GM12878 (cell line): Measurements from ENCODE around the gene SPPL2B. TPM values are rescaled to one million over a fixed set of nuclear protein-coding genes. Genes with fewer than 3 reads are reported as not detected.

ENCODE experiments used
- ATAC-seq: fragments of 200-7000 bp; cut with Tn5 transposase; 3 replicates; pipeline ENCODE4 v1.9.1; 2020; ENCODE audit warnings: mild to moderate bottlenecking, moderate library complexity
- BruUV-seq: library from RNA; stranded (reverse); fragments of 400-500 nt; replicated peaks from 2 replicates; lab custom pipeline; 2021; lab: Mats Ljungman, UMichigan
- CTCF ChIA-PET: fragments of 300-600 bp; sonication (Branson Sonifier 250); formaldehyde crosslinking; extraction: SDS; loops from one replicate; lab custom pipeline; 2021; ENCODE audit warnings: inconsistent platforms; lab: Yijun Ruan, JAX
- POLR2A ChIA-PET: fragments of 350-600 bp; formaldehyde crosslinking; extraction: SDS; loops from one replicate; lab custom pipeline; 2021; ENCODE audit warnings: inconsistent platforms; lab: Charles Lee
- RAD21 ChIA-PET: fragments of 300-600 bp; sonication (Branson Sonifier 250); formaldehyde crosslinking; loops from one replicate; lab custom pipeline; 2023; ENCODE audit warnings: antibody characterized with exemption; ENCODE audit not compliant: unreplicated experiment; lab: Charles Lee
- SMC1A ChIA-PET: fragments of 300-600 bp; sonication (Branson Sonifier 250); formaldehyde crosslinking; loops from one replicate; lab custom pipeline; 2023; ENCODE audit not compliant: unreplicated experiment, uncharacterized antibody; lab: Charles Lee
- DNase-seq: peaks from one replicate; pipeline ENCODE4 v3.0.0-alpha.2; 2011; ENCODE audit warnings: low read depth, low spot score
- FAIRE-seq: peaks from 3 replicates; lab custom pipeline; 2011; peaks lifted over from hg19 to GRCh38; lab: Jason Lieb, UNC
- H2AFZ ChIP-seq: 2 replicates; pipeline ENCODE4 v1.6.0; 2011; ENCODE audit warnings: low read depth, low read length, control low read depth; ENCODE audit not compliant: control insufficient read depth
- H3K27ac ChIP-seq: 2 replicates; pipeline ENCODE4 v1.5.1; 2011; ENCODE audit warnings: control low read depth; ENCODE audit not compliant: control insufficient read depth, insufficient read depth
- H3K27me3 ChIP-seq, 2 experiments: replicated peaks in 1 of 2; 2 replicates each; pipeline versions ENCODE4 v1.6.0 to v1.6.1; 2011; ENCODE audit warnings: low read length in 1 of 2; ENCODE audit not compliant: control insufficient read depth in 2 of 2, insufficient read depth in 2 of 2
- H3K36me3 ChIP-seq, 2 experiments: 2 replicates each; pipeline ENCODE4 v1.5.1; 2011; ENCODE audit warnings: low read length in 1 of 2; ENCODE audit not compliant: control insufficient read depth in 2 of 2, insufficient read depth in 2 of 2
- H3K4me1 ChIP-seq: 2 replicates; pipeline ENCODE4 v1.6.1; 2011; ENCODE audit warnings: mild to moderate bottlenecking, low read length, moderate library complexity, mixed read lengths; ENCODE audit not compliant: control insufficient read depth, insufficient read depth
- H3K4me2 ChIP-seq: 2 replicates; pipeline ENCODE4 v1.6.0; 2011; ENCODE audit warnings: control low read depth; ENCODE audit not compliant: control insufficient read depth, insufficient read depth
- H3K4me3 ChIP-seq: fragments of 200-600 bp; sonication (generic); 2 replicates; pipeline ENCODE4 v1.5.1; 2016
- H3K79me2 ChIP-seq: 2 replicates; pipeline ENCODE4 v1.6.0; 2011; ENCODE audit warnings: low read length; ENCODE audit not compliant: control insufficient read depth, insufficient read depth
- H3K9ac ChIP-seq: 2 replicates; pipeline ENCODE4 v1.8.0; 2011; ENCODE audit warnings: low read length, control low read depth, mixed read lengths; ENCODE audit not compliant: control insufficient read depth, insufficient read depth
- H3K9me3 ChIP-seq: replicated peaks from 3 replicates; pipeline ENCODE4 v1.5.1; 2011; ENCODE audit warnings: mild to moderate bottlenecking, low read length; ENCODE audit not compliant: control insufficient read depth, insufficient read depth
- H4K20me1 ChIP-seq: 2 replicates; pipeline ENCODE4 v1.6.0; 2011; ENCODE audit not compliant: control insufficient read depth, insufficient read depth
- CHD2 ChIP-seq: IDR thresholded peaks from 2 replicates; pipeline ENCODE4 v1.6.1; 2011; ENCODE audit warnings: low read depth, low read length, improper control_type of control experiment, borderline replicate concordance
- EED ChIP-seq: sonication (generic); IDR thresholded peaks from 2 replicates; pipeline ENCODE4 v1.6.1; 2016; ENCODE audit warnings: antibody characterized with exemption, low read depth
- ETV6 ChIP-seq, 2 experiments: fragments of 450-650 bp in 1 of 2; IDR thresholded peaks in 1 of 2; conservative IDR thresholded peaks in 1 of 2; 2 replicates each; pipeline ENCODE4 v1.6.1; 2014; ENCODE audit warnings: antibody characterized with exemption in 1 of 2, borderline replicate concordance in 1 of 2, low read depth in 1 of 2, mild to moderate bottlenecking in 1 of 2, moderate library complexity in 1 of 2
- FOS ChIP-seq: IDR thresholded peaks from 3 replicates; pipeline ENCODE4 v1.6.1; 2011; ENCODE audit warnings: borderline replicate concordance; ENCODE audit not compliant: insufficient read length; ENCODE audit errors: extremely low read depth
- JUND ChIP-seq: IDR thresholded peaks from 2 replicates; pipeline ENCODE4 v1.6.1; 2012; ENCODE audit warnings: low read depth, mild to moderate bottlenecking, low read length, improper control_type of control experiment, moderate library complexity
- MTA3 ChIP-seq: IDR thresholded peaks from 2 replicates; pipeline ENCODE4 v1.6.1; 2012; ENCODE audit warnings: low read length, inconsistent platforms, borderline replicate concordance
- POLR2AphosphoS5 ChIP-seq: IDR thresholded peaks from 2 replicates; pipeline ENCODE4 v1.6.1; 2011; ENCODE audit warnings: mild to moderate bottlenecking, low read length, inconsistent platforms
- RUNX3 ChIP-seq: IDR thresholded peaks from 2 replicates; pipeline ENCODE4 v1.6.1; 2012; ENCODE audit warnings: low read length, inconsistent platforms
- SIX5 ChIP-seq: IDR thresholded peaks from 2 replicates; pipeline ENCODE4 v1.6.1; 2011; ENCODE audit warnings: mild to moderate bottlenecking, low read depth, low read length, moderate library complexity; ENCODE audit not compliant: severe bottlenecking
- TBL1XR1 ChIP-seq: IDR thresholded peaks from 2 replicates; pipeline ENCODE4 v1.6.1; 2012; ENCODE audit warnings: low read depth, low read length, improper control_type of control experiment
- TCF12 ChIP-seq: IDR thresholded peaks from 2 replicates; pipeline ENCODE4 v1.6.1; 2011; ENCODE audit warnings: low read depth, mild to moderate bottlenecking, low read length
- ZSCAN29 ChIP-seq: fragments of 450-650 bp; IDR thresholded peaks from 2 replicates; pipeline ENCODE4 v1.6.1; 2017; ENCODE audit warnings: mild to moderate bottlenecking, moderate library complexity
- WGBS: methylation state at CpG from one replicate; pipeline ENCODE4 v1.1.6; 2016; ENCODE audit warnings: low lambda C conversion rate; ENCODE audit not compliant: insufficient replicate concordance, insufficient coverage; ENCODE audit errors: missing lambda C conversion rate; 5-methylcytosine and 5-hydroxymethylcytosine counted together
- in situ Hi-C: fragments of 300-500 bp; cut with MboI; formaldehyde crosslinking; loops from 9 replicates; pipeline ENCODE4 v1.14.3; 2018; ENCODE audit warnings: mixed read lengths
- intact Hi-C: fragments of 100-400 bp; cut with micrococcal nuclease; formaldehyde crosslinking; loops from one replicate; pipeline ENCODE4 v1.14.2; 2022; ENCODE audit not compliant: unreplicated experiment
- polyA plus RNA-seq, 11 experiments: library from polyadenylated mRNA; depleted of rRNA in 4 of 11; unstranded in 6 of 11; stranded (reverse) in 5 of 11; fragments of >200 nt; fragmentation: Nextera tagmentation in 4 of 11; fragmentation: Illumina TruSeq in 1 of 11; extraction: Ambion mirVana in 4 of 11; extraction: Trizol in 1 of 11; gene quantifications; 1 replicate in 1 of 11; 2 replicates in 10 of 11; pipeline versions ENCODE4 v1.2.1 to v1.2.3, GENCODE V29; 2011 to 2016; ENCODE audit warnings: inconsistent platforms in 2 of 11, missing spikeins in 2 of 11, low read depth in 1 of 11
- total RNA-seq, 4 experiments: library from RNA; depleted of rRNA in 3 of 4; stranded (reverse); fragments of >200 nt in 3 of 4; fragmentation: Illumina TruSeq in 1 of 4; extraction: Trizol in 1 of 4; gene quantifications; 2 replicates each; pipeline versions ENCODE4 v1.2.1 to v1.2.3, GENCODE V29; 2013 to 2021
- TF ChIP-seq, protein P1 (sequence below): IDR thresholded peaks from 2 replicates; pipeline ENCODE4 v1.6.1; 2012; ENCODE audit warnings: low read depth, low read length, improper control_type of control experiment
- TF ChIP-seq, protein P2 (sequence below): fragments of 450-650 bp; formaldehyde crosslinking; IDR thresholded peaks from 2 replicates; pipeline ENCODE4 v1.5.0; 2022; ENCODE audit warnings: mild to moderate bottlenecking, missing genetic modification characterization
- TF ChIP-seq, protein P3 (sequence below): fragments of 450-650 bp; conservative IDR thresholded peaks from 2 replicates; pipeline ENCODE4 v1.6.1; 2017; ENCODE audit warnings: mild to moderate bottlenecking, moderate library complexity

SPPL2B gene
- total and polyA plus RNA-seq, 10 of the 15 experiments (the other 5 are each of a cell fraction or from before 2014, with no cell fraction given), result 0.29 to 56.5 (median 18.3) TPM

DNA sequence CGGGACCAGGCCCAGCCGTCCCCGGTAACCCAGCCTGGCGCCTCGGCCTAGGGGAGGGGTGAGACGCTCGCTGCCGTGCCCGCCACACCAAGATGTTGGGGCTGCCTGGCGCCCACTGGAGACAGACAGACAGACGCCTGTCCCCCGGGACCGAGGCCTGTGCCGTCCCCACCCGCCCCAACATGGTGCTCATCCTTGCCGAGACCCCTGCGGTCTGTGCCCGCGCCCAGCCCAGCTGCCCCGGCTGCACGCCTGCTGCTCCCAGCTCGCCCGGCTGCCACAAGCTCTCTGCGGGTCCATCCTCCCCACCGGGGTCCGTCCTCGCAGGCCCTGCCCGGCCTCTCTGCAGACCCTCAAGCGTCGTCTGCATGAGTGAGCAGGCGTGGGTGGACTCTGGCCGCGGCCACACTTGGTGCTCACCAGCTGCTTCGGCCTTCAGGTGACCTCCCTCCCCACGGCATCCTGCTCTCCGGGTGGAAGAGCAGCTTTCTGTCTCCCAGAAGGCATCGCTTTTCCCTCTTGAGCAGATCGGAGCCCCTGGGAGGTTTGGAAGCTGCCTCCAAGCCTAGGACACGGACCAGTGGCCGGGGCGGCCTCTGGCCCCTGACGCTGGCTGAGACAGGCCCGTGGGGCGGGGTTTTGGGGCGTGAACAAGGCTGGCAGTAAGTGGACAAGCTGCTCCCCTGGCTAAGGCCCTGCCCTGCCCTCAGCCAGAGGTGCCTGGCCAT lies 24.8 kb downstream of the SPPL2B start (continued):
- TF ChIP-seq, protein P1, sequence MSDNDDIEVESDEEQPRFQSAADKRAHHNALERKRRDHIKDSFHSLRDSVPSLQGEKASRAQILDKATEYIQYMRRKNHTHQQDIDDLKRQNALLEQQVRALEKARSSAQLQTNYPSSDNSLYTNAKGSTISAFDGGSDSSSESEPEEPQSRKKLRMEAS, result no peak
- TF ChIP-seq RUNX3, result no peak
- TF ChIP-seq, protein P2, sequence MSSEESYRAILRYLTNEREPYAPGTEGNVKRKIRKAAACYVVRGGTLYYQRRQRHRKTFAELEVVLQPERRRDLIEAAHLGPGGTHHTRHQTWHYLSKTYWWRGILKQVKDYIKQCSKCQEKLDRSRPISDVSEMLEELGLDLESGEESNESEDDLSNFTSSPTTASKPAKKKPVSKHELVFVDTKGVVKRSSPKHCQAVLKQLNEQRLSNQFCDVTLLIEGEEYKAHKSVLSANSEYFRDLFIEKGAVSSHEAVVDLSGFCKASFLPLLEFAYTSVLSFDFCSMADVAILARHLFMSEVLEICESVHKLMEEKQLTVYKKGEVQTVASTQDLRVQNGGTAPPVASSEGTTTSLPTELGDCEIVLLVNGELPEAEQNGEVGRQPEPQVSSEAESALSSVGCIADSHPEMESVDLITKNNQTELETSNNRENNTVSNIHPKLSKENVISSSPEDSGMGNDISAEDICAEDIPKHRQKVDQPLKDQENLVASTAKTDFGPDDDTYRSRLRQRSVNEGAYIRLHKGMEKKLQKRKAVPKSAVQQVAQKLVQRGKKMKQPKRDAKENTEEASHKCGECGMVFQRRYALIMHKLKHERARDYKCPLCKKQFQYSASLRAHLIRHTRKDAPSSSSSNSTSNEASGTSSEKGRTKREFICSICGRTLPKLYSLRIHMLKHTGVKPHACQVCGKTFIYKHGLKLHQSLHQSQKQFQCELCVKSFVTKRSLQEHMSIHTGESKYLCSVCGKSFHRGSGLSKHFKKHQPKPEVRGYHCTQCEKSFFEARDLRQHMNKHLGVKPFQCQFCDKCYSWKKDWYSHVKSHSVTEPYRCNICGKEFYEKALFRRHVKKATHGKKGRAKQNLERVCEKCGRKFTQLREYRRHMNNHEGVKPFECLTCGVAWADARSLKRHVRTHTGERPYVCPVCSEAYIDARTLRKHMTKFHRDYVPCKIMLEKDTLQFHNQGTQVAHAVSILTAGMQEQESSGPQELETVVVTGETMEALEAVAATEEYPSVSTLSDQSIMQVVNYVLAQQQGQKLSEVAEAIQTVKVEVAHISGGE, result no peak
- TF ChIP-seq MTA3, result no peak
- TF ChIP-seq CHD2, result no peak
- TF ChIP-seq, all 136 proteins: peak for 0

DNA sequence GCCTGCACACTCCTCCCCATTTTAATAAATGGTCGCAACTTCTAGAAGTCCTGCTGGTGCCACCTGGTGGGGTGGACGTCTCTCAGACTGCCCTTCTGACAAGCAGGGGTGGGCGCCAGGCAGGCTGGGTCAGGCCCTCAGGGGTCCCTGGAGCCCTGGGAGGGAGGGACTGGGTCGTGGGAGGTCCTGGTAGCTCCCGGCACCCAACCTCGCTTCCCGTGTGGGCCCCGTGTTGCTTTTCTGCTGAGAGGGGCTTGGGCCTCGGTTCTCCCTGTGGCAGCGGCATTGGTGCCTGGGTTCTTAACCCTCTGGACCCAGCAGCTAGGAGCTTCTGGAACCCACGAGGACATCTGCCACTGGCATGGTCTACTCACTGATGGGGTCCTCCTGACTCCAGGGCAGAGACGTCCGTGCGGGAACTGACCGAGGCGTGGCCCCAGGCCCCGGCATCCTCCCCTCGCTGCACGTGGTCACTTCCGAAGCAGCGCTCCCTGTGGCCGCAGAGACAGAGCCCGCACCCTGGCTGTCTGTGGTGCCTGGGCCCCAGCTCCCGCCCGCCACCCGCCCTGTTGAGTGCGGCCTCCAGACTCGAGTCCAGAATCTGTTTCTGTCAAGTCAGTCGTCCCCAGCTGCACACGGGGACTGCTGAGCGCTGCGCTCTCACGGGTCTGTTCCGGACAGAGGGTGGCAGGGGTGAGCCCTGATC lies 25.6 kb downstream of the SPPL2B start:
- RAD21 ChIA-PET, result no interaction called here
- Histone ChIP-seq H3K9me3 (no peaks in the 10 kb centered on the region; the same call in 2 of the 3 replicates), H4K20me1 (no peaks in the 10 kb centered on the region), H3K4me1 (no peaks in the 10 kb centered on the region), H2AFZ (no peak overlapping the region), H3K36me3 (no peaks in the 10 kb centered on the region), H3K27ac (no peak overlapping the region)
- no TSS peak for BruUV-seq
- ATAC-seq (no peak), FAIRE-seq (no peak)
- no peak for TF ChIP-seq ETV6 (conservative IDR thresholded peaks at IDR 0.05 in 1 of 2, IDR thresholded peaks at IDR 0.05 in 1 of 2; ENCODE audit: borderline replicate concordance in 1 of 2, low read depth in 1 of 2)
- no peak for TF ChIP-seq JUND
- no peak for TF ChIP-seq FOS
- TF ChIP-seq, protein P3, sequence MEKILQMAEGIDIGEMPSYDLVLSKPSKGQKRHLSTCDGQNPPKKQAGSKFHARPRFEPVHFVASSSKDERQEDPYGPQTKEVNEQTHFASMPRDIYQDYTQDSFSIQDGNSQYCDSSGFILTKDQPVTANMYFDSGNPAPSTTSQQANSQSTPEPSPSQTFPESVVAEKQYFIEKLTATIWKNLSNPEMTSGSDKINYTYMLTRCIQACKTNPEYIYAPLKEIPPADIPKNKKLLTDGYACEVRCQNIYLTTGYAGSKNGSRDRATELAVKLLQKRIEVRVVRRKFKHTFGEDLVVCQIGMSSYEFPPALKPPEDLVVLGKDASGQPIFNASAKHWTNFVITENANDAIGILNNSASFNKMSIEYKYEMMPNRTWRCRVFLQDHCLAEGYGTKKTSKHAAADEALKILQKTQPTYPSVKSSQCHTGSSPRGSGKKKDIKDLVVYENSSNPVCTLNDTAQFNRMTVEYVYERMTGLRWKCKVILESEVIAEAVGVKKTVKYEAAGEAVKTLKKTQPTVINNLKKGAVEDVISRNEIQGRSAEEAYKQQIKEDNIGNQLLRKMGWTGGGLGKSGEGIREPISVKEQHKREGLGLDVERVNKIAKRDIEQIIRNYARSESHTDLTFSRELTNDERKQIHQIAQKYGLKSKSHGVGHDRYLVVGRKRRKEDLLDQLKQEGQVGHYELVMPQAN, result no peak
- no peak for TF ChIP-seq EED
- TF ChIP-seq CHD2, result no peak
- TF ChIP-seq TBL1XR1, result no peak
- TF ChIP-seq POLR2AphosphoS5, result no peak
- TF ChIP-seq SIX5, result no peak
- TF ChIP-seq ZSCAN29, result no peak
- TF ChIP-seq TCF12, result no peak
- TF ChIP-seq, all 136 proteins: peak for 0
- Histone ChIP-seq H3K79me2 (no peaks in the 10 kb centered on the region), H3K27me3 (no peaks in the 10 kb centered on the region), H3K4me3 (no peak overlapping the region), H3K9ac (no peak overlapping the region), H3K4me2 (no peak overlapping the region)
- no peak for DNase-seq
- intact Hi-C loops (no loop called here), in situ Hi-C loops (no loop called here)
- CTCF ChIA-PET, result interaction anchor here (1.1 kb wide), 1 partner anchor 26 kb away, joined by 4 read pairs; no protein-coding TSS in a partner anchor
- SMC1A ChIA-PET, result no interaction called here
- POLR2A ChIA-PET, result interaction anchor here (0.9 kb wide), 1 partner anchor 102 kb away, joined by 3 read pairs; the partner anchor contains the start of gene LMNB2
- 90% methylated on average over 32 of the region's 34 CpGs for WGBS
